Measurements from ENCODE around the gene RBPJ.

RBPJ gene

DNA sequence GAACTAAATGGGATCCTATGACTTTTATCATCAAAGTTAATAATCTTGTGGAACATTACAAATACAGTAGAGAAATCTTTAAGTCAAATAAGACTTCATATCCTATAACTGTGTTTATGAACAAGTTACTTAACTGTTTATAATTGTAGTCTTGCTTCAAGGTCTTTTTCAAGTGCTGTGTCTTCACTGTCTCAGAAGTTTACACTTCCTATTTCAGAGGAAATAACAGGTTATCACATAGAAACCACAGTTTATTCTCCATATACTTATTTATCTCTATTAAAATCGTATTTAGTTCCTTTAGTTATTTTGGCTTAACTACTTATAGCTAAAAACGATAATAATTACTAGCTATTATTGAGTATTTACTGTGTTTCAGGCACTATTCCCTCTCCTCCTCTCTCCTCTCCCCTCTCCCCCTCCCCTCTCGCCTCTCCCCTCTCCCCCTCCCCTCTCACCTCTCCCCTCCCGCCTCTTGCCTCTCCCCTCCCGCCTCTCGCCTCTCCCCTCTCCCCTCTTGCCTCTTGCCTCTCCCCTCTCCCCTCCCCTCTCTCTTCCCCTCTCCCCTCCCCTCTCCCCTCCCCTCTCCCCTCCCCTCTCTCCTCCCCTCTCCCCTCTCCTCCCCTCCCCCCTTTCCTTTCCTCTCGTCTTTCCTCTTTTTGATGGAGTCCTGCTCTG is 63.7 kb downstream of the RBPJ start:
- no peaks in the 10 kb centered on the region for H3K9me3 ChIP-seq (ENCODE audit: insufficient read depth, low read length)
- 0 out of 2 replicates have a peak, but pooled peaks cover 9% of the 10 kb centered on the region for H4K20me1 ChIP-seq (ENCODE audit: low read depth, low read length)
- TF ChIP-seq EZH2phosphoT487 (conservative IDR thresholded peaks at IDR 0.05; ENCODE audit: low read length): no peak
- TF ChIP-seq, protein P1, sequence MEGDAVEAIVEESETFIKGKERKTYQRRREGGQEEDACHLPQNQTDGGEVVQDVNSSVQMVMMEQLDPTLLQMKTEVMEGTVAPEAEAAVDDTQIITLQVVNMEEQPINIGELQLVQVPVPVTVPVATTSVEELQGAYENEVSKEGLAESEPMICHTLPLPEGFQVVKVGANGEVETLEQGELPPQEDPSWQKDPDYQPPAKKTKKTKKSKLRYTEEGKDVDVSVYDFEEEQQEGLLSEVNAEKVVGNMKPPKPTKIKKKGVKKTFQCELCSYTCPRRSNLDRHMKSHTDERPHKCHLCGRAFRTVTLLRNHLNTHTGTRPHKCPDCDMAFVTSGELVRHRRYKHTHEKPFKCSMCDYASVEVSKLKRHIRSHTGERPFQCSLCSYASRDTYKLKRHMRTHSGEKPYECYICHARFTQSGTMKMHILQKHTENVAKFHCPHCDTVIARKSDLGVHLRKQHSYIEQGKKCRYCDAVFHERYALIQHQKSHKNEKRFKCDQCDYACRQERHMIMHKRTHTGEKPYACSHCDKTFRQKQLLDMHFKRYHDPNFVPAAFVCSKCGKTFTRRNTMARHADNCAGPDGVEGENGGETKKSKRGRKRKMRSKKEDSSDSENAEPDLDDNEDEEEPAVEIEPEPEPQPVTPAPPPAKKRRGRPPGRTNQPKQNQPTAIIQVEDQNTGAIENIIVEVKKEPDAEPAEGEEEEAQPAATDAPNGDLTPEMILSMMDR (IDR thresholded peaks at IDR 0.05; ENCODE audit: insufficient read depth, low read length, poor library complexity, severe bottlenecking): no peak
- H3K79me2 ChIP-seq (ENCODE audit: insufficient read depth, low read length): peaks cover 11% of the 10 kb centered on the region
- H3K4me2 ChIP-seq (ENCODE audit: low read depth, low read length, poor library complexity, severe bottlenecking): no peak overlapping the region
- no peaks in the 10 kb centered on the region for H3F3A ChIP-seq (ENCODE audit: insufficient read depth)
- no peaks in the 10 kb centered on the region for H3K36me3 ChIP-seq (ENCODE audit: low read length)
- no peaks in the 10 kb centered on the region for H3K9me2 ChIP-seq (replicated peaks; ENCODE audit: insufficient read depth, low read length)
- H3K27ac ChIP-seq (ENCODE audit: low read depth, low read length): no peak overlapping the region
- H3K9ac ChIP-seq (ENCODE audit: low read length): no peak overlapping the region
- no peaks in the 10 kb centered on the region for H3K27me3 ChIP-seq (ENCODE audit: low read length)
- no peak overlapping the region for H3K4me3 ChIP-seq (ENCODE audit: insufficient read depth, low read length, poor library complexity, severe bottlenecking)
- no peak overlapping the region for H2AFZ ChIP-seq (ENCODE audit: low read depth, low read length, severe bottlenecking)

DNA sequence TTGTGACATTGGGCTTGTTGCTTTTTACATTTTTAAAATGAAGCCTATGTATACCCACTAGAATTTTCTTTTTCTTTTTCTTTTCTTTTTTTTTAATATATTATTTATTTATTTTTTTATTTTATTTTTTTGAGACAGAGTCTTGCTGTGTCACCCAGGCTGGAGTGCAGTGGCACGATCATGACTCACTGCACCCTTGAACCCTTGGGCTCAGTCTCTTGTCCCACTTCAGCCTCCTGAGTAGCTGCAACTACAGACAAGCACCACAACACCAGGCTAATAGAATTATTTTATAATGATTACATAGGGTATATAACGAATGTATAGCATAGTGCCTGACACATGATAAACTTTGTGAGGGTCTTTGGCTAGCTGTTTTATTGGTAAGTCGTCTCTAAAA is 64.9 kb downstream of the RBPJ start:
- H3F3A ChIP-seq (ENCODE audit: insufficient read depth): no peaks in the 10 kb centered on the region
- H3K79me2 ChIP-seq (ENCODE audit: insufficient read depth, low read length): peaks cover 11% of the 10 kb centered on the region
- no peak for TF ChIP-seq EZH2phosphoT487 (conservative IDR thresholded peaks at IDR 0.05; ENCODE audit: low read length)
- TF ChIP-seq, protein P1 (IDR thresholded peaks at IDR 0.05; ENCODE audit: insufficient read depth, low read length, poor library complexity, severe bottlenecking): no peak
- H3K36me3 ChIP-seq (ENCODE audit: low read length): no peaks in the 10 kb centered on the region
- H3K27ac ChIP-seq (ENCODE audit: low read depth, low read length): no peak overlapping the region
- H3K9me2 ChIP-seq (replicated peaks; ENCODE audit: insufficient read depth, low read length): no peaks in the 10 kb centered on the region
- no peaks in the 10 kb centered on the region for H3K9me3 ChIP-seq (ENCODE audit: insufficient read depth, low read length)
- no peak overlapping the region for H3K4me3 ChIP-seq (ENCODE audit: insufficient read depth, low read length, poor library complexity, severe bottlenecking)
- no peak overlapping the region for H3K4me2 ChIP-seq (ENCODE audit: low read depth, low read length, poor library complexity, severe bottlenecking)
- 0 out of 2 replicates have a peak, but pooled peaks cover 3% of the 10 kb centered on the region for H4K20me1 ChIP-seq (ENCODE audit: low read depth, low read length)
- no peak overlapping the region for H3K9ac ChIP-seq (ENCODE audit: low read length)
- H3K27me3 ChIP-seq (ENCODE audit: low read length): no peaks in the 10 kb centered on the region
- H2AFZ ChIP-seq (ENCODE audit: low read depth, low read length, severe bottlenecking): no peak overlapping the region

DNA sequence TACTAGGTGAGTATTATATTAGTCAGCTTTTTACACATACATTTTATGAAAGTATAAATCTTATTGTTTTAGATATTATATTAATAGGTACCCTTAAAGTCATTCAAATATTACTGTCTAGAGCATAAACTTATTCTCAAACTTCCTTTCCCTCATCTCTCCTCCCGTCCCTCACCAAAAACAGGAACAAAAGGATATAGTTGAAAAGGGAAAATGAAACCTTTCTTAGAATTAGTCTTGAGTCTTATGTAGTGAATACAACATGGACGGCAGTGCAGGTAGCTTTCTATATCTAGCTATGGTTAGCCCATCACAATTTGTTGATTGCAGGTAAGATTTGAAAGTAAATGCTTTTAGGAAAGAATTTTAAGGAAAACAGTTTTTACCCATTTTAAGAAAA is 65.6 kb downstream of the RBPJ start:
- no peaks in the 10 kb centered on the region for H3K27me3 ChIP-seq (ENCODE audit: low read length)
- TF ChIP-seq, protein P1 (IDR thresholded peaks at IDR 0.05; ENCODE audit: insufficient read depth, low read length, poor library complexity, severe bottlenecking): no peak
- no peak for TF ChIP-seq EZH2phosphoT487 (conservative IDR thresholded peaks at IDR 0.05; ENCODE audit: low read length)
- H3K36me3 ChIP-seq (ENCODE audit: low read length): no peaks in the 10 kb centered on the region
- H2AFZ ChIP-seq (ENCODE audit: low read depth, low read length, severe bottlenecking): no peak overlapping the region
- H3K9ac ChIP-seq (ENCODE audit: low read length): no peak overlapping the region
- H3F3A ChIP-seq (ENCODE audit: insufficient read depth): no peaks in the 10 kb centered on the region
- H3K79me2 ChIP-seq (ENCODE audit: insufficient read depth, low read length): peaks cover 11% of the 10 kb centered on the region
- no peaks in the 10 kb centered on the region for H4K20me1 ChIP-seq (ENCODE audit: low read depth, low read length)
- no peak overlapping the region for H3K27ac ChIP-seq (ENCODE audit: low read depth, low read length)
- H3K4me2 ChIP-seq (ENCODE audit: low read depth, low read length, poor library complexity, severe bottlenecking): no peak overlapping the region
- no peak overlapping the region for H3K4me3 ChIP-seq (ENCODE audit: insufficient read depth, low read length, poor library complexity, severe bottlenecking)
- H3K9me2 ChIP-seq (replicated peaks; ENCODE audit: insufficient read depth, low read length): no peaks in the 10 kb centered on the region
- no peaks in the 10 kb centered on the region for H3K9me3 ChIP-seq (ENCODE audit: insufficient read depth, low read length)
